Ascending aorta (tissue), 2 donors: ENCODE results near the gene RALGAPB. TPM values are rescaled to one million over a fixed set of nuclear protein-coding genes. Genes with fewer than 3 reads are reported as not detected.

Experiments
- DNase-seq, 2 donors: peaks; one replicate each; pipeline ENCODE4 v3.0.0-alpha.2; 2019; ENCODE audit warnings: low spot score in 2 of 2
- H3K27ac ChIP-seq, 2 donors: fragments of 200-600 bp; sonication (generic); one replicate each; pipeline ENCODE4 v1.5.1; 2016 to 2017; ENCODE audit warnings: mild to moderate bottlenecking in 1 of 2
- H3K27me3 ChIP-seq: fragments of 200-600 bp; sonication (generic); one replicate; pipeline ENCODE4 v1.5.1; 2017
- H3K36me3 ChIP-seq, 2 donors: fragments of 200-600 bp; sonication (generic); one replicate each; pipeline ENCODE4 v1.5.1; 2016
- H3K4me1 ChIP-seq, 2 donors: fragments of 200-600 bp; sonication (generic); one replicate each; pipeline ENCODE4 v1.5.1; 2016 to 2017; ENCODE audit warnings: mild to moderate bottlenecking in 1 of 2
- H3K4me3 ChIP-seq, 2 donors: fragments of 200-600 bp; sonication (generic); one replicate each; pipeline ENCODE4 v1.5.1; 2016 to 2017; ENCODE audit warnings: mild to moderate bottlenecking in 1 of 2
- H3K9me3 ChIP-seq, 2 donors: fragments of 200-600 bp; sonication (generic); one replicate each; pipeline ENCODE4 v1.5.1; 2016
- CTCF ChIP-seq, 3 experiments: fragments of 200-600 bp in 2 of 3; fragments of 450-650 bp in 1 of 3; sonication (generic) in 2 of 3; IDR thresholded peaks; one replicate each; pipeline ENCODE4 v1.5.1; 2016 to 2019; ENCODE audit warnings: antibody characterized with exemption in 3 of 3, mild to moderate bottlenecking in 1 of 3, moderate library complexity in 1 of 3
- intact Hi-C: fragments of 100-400 bp; cut with DNase I; formaldehyde crosslinking; loops from one replicate; pipeline ENCODE4 v1.15.1; 2023
- total RNA-seq: library from RNA; depleted of rRNA; stranded (reverse); fragments of >200 nt; gene quantifications from one replicate; pipeline ENCODE4 v1.1.0, GENCODE V29; 2016

The RALGAPB gene
- total RNA-seq, 1 donor from 2014 or later = 19.4 TPM

DNA sequence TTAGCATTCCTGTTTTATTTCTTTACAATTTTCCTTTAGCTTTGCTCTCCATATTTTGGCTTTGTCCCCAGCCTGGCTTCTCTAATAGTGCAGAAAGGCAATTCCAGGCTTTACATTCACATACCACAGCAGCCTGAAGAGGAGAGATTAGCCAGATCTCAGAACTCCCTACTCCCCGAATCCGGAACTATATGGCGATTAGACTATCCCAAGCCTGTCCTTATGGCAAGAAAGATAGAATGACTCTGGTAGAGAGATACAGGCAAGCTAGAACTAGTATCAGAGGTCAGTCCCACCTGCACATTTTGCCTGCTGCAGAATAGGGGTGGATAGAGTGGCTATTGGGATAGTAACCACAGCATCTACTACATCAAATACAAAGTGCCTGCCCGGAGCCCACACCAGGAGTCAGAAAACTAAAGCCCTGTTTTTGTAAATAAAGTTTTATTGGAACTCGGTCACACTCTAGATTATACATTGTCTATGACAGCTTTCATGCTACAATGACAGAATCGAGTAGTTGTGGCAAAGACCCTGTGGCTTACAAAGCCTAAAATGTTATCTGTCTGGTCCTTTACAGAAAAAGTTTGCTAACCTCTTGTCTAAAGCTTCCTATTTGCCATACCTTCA, 91.3 kb downstream of the RALGAPB start:
- intact Hi-C loops = no loop called here
- Histone ChIP-seq H3K4me1 (no peaks in the 10 kb centered on the region), H3K27me3 (no peaks in the 10 kb centered on the region), H3K4me3 (no peak overlapping the region), H3K9me3 (no peaks in the 10 kb centered on the region), H3K36me3 (peaks cover 48 to 69% of the 10 kb centered on the region in 2 donors), H3K27ac (no peak overlapping the region)
- DNase-seq = no peak
- no peak for TF ChIP-seq CTCF (IDR thresholded peaks at IDR 0.05)

- Histone ChIP-seq H3K4me3 (no peak overlapping the region), H3K27me3 (no peaks in the 10 kb centered on the region), H3K27ac (no peak overlapping the region), H3K36me3 (peaks cover 45 to 69% of the 10 kb centered on the region in 2 donors), H3K9me3 (no peaks in the 10 kb centered on the region), H3K4me1 (no peaks in the 10 kb centered on the region)
- no peak for TF ChIP-seq CTCF (IDR thresholded peaks at IDR 0.05)
- no peak for DNase-seq
- intact Hi-C loops = no loop called here
Observed at GRCh38 chr20:38564680-38565079, 92.0 kb downstream of the RALGAPB start.

DNA sequence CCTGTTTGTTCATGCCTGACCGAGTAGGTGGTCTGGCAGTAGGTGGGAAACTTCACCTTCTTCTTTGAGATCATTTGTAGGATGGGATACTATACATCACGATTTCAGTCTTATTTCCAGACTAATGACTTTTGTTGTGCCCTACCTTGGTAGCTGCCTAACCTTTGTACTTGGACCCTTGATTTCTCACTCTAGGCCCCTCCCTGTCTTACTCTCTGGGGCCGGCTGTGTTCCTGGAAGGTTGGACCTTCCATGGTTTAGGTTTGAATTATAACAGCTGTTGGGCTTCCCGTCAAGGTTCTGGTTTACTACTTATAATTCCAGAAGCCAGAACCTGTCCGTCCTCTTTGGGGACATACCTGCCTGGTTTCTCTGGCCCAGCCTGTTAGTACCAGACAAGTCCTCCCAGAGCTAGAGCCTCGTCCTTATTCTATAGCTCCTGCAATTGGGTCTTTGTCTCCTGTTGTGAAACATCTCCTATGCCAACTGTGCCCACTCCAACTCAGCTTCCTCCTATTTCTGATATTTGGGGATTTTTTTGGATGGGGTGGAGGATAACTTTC, 93.5 kb downstream of the RALGAPB start:
- no peaks in the 10 kb centered on the region for H3K9me3 ChIP-seq
- no peaks in the 10 kb centered on the region for H3K27me3 ChIP-seq
- no peak overlapping the region for H3K4me3 ChIP-seq
- no peaks in the 10 kb centered on the region for H3K4me1 ChIP-seq
- peaks cover 42 to 66% of the 10 kb centered on the region in 2 donors for H3K36me3 ChIP-seq
- no peak overlapping the region for H3K27ac ChIP-seq
- intact Hi-C loops = no loop called here
- TF ChIP-seq CTCF (IDR thresholded peaks at IDR 0.05) = no peak
- no peak for DNase-seq

- TF ChIP-seq CTCF (IDR thresholded peaks at IDR 0.05) = no peak
- DNase-seq = no peak
- Histone ChIP-seq H3K9me3 (no peaks in the 10 kb centered on the region), H3K4me3 (no peak overlapping the region), H3K27me3 (no peaks in the 10 kb centered on the region), H3K4me1 (no peaks in the 10 kb centered on the region), H3K36me3 (peaks cover 40 to 63% of the 10 kb centered on the region in 2 donors), H3K27ac (no peak overlapping the region)
- intact Hi-C loops = no loop called here
Observed at GRCh38 chr20:38569747-38570525, 97.3 kb downstream of the RALGAPB start.

DNA sequence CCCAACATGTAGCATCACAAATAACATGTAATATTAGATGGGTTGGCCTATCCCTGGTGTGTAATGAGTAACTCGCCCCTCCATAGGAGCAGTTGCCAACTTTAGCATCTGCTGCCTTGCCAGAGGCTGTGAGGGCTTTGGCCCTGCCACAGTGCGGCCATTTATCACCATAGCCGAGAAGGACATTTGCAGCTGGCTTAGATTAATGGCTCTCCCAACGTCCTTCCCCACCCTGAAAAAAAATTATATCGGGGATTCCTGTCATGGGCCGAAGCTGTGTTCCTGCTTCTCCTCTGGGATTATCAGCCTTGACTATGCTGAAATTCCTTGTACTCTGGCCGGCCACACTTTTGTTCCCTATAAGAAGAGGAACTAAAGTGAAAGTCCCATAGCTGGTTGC, 100.8 kb downstream of the RALGAPB start:
- no peak overlapping the region for H3K27ac ChIP-seq
- H3K9me3 ChIP-seq = no peaks in the 10 kb centered on the region
- H3K27me3 ChIP-seq = no peaks in the 10 kb centered on the region
- TF ChIP-seq CTCF (IDR thresholded peaks at IDR 0.05) = no peak
- intact Hi-C loops = no loop called here
- peaks cover 27 to 64% of the 10 kb centered on the region in 2 donors for H3K36me3 ChIP-seq
- H3K4me3 ChIP-seq = no peak overlapping the region
- DNase-seq = no peak
- H3K4me1 ChIP-seq = no peaks in the 10 kb centered on the region
